GM21737 (cell line): ENCODE results near the gene CCDC68.

Experiments used
- ATAC-seq: cut with Tn5 transposase; IDR thresholded peaks from one replicate; pipeline ENCODE4 v1.9.1; 2021; ENCODE audit warnings: mild to moderate bottlenecking, moderate library complexity; ENCODE audit not compliant: unreplicated experiment

Gene CCDC68

DNA sequence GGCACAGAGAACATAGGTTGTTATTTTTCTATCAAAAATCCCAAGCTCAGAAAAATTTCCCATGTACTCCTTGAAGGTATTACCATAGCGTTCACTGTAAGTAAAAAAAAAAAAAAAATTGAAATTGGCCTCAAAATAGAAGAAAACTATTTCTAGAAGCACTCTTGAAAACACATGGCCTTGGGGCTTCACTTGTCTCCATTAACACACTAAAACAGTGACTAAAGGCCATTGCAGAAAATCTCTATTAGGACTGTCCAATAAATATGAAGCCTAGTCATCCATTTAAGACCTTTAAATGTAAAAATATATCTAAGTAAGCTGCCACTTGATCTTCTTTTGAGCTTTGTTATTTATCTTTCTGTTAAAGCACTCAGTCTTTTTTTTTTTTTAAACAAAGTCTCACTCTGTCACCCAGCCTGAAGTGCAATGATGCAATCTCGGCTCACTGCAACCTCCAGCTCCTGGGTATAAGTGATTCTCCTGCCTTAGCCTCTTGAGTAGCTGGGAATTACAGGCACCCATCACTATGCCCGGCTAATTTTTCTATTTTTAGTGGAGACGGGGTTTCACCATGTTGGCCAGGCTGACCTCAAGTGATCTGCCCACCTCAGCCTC lies 35.8 kb downstream of the CCDC68 start:
- no peak for ATAC-seq

DNA sequence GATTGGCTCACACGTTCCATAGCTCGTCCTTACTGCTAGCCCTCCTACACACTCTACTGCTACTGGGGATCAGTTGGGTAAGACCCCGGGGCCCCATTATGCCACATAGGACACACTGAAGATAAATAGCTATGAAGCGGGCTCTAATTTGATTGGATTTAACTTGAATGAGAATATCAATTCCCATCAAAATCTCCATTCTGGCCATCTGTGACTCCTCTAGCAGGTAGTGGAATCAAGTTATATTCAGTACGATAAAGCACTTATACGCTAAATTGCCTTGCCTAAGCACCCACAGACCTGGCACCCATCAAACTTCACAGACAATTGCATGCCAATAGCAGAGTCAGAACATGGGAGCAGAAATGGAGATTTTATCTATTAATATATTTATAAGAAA lies 39.8 kb downstream of the CCDC68 start:
- ATAC-seq = no peak

GRCh38 chr18:54918060-54918459 lies 41.2 kb downstream of the CCDC68 start:
- ATAC-seq = no peak

DNA sequence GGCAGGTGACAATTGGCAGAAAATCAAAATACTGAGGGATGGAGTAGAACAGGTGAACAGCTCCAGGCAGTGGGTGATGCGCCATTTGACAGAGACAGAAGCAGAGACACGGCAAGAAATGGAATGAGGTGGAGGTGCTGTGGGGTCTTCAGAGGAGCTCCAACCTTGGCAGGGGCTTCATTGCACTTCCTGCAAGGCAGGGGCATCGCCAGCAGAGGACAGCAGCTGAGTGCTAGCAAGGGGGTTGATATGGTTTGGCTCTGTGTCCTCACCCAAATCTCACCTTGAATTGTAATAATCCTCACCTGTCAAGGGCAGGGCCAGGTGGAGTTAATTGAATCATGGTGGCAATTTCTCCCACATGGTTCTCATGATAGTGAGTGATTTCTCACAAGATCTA lies 42.8 kb downstream of the CCDC68 start:
- ATAC-seq = no peak

DNA sequence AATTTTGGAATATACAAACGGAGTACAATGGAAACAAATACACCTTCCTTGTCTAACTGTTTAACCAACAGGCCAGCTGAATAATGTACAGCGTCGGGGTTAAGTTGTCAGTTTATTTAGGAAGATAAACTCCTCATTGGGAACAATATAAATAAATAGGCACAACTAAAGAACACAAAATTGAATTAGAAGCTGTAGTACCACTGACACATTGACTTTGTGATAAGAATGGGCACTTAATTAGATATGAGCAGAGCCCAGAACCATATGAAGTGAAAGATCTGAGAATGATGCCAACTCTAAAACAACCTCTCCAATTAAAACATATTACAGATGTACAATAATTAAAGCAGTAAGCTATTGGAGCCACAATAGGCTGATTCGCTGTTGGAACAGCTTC lies 44.4 kb downstream of the CCDC68 start:
- no peak for ATAC-seq

DNA sequence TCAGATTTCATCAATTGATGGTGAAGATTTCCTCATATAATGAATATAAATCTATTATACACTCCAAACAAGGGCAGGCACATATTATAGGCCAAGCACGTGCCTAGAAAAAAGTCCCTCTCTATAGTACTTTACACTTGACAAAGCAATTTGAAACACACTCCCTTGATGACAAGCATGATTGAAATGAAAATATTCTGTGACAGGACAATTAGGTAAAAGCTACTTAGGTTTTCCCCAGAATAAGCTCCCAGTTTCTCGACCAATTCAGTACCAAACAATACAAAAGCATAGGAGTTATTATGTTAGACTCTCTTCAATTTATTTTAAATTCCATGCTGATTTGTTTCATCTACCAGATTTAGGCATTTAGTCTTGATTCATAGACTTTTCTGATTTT lies 47.7 kb downstream of the CCDC68 start:
- ATAC-seq = no peak

GRCh38 chr18:54910161-54910919 lies 48.9 kb downstream of the CCDC68 start:
- ATAC-seq = no peak

DNA sequence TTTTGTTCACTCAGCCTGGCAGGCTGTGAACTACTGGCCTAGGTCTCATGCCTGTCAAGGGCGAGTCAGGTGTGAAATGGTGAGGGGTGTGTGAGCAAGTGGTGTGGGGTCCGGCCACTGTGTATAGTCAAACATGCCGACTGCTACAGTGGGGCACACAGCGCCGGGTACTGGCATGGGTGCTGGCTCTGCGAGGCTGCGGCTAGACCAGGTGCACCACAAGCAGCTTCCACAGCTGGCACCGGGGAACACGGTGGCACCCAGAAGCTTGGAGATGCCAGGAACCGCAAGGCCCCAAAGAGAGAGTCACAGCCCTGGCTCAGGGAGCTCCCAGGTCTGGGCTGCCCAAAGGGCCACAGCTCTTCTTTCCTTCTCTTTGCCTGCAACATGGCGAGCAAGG lies 49.7 kb downstream of the CCDC68 start:
- no peak for ATAC-seq

- no peak for ATAC-seq
These were observed 52.7 kb downstream of the CCDC68 start for GRCh38 chr18:54906331-54907185.

- no peak for ATAC-seq
These were observed 53.6 kb downstream of the CCDC68 start for GRCh38 chr18:54905629-54906028.

GRCh38 chr18:54904581-54904980 lies 54.7 kb downstream of the CCDC68 start:
- no peak for ATAC-seq

DNA sequence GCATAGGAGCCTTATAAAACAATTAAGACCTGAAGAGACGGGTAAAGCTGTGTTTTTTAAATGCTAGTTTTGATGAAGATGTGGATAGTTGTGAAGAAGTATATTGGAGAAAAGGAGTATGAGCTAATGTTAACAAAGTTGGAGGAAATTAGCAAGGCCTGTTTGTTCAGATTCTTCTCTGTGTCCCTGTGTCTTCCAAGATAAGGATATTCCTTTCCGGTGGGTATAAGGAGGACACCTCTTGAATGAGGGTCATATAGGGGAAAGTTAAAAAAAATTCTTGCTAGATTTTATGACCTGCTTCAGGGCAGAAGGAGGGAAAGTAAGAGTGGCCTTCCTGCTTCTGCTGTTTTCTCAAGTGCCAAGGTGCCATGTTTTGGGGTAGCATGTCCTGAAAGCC lies 59.0 kb downstream of the CCDC68 start:
- ATAC-seq = no peak

DNA sequence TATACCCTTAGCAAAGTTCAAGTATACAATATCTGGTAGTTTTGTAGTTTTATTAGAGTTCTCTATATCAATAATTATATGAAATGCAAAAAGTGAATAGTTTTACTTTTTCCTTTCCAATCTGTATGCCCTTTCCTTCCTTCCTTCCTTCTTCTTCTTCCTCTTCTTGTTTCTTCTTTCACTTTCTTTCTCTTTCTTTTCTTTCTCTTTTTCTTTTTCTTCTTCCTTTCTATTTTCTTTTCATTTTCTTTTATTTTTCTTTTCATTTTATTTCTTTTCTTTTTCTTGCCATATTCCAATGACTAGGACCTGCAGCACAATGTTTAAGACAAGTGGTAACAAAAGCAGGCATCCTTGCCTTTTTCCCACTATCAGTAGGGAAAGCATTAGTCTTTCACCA lies 59.8 kb downstream of the CCDC68 start:
- ATAC-seq = no peak

DNA sequence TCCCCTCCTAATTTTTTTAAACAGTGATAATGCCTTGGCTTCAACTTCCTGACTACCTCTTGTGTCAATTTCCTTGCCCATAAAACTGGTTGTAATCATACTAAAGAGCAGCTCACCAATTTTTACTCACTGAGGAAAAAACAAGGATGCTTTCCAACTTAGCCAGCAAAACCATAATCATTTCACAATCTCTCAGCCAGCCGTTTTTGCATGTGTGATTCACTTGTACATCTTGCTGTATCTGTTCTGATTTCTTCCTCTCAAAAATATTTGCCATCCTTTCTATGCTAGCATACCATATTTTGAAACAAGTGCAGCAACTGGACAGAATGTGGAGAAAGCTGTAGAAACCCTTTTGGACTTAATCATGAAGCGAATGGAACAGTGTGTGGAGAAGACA lies 70.3 kb downstream of the CCDC68 start:
- ATAC-seq = no peak

GRCh38 chr18:54888378-54888777 lies 70.9 kb downstream of the CCDC68 start:
- ATAC-seq = no peak

GRCh38 chr18:54883816-54884604 lies 75.3 kb downstream of the CCDC68 start:
- ATAC-seq = no peak

- no peak for ATAC-seq
These were observed 76.9 kb downstream of the CCDC68 start for GRCh38 chr18:54882318-54882717.

- no peak for ATAC-seq
These were observed 78.0 kb downstream of the CCDC68 start for GRCh38 chr18:54881229-54881768.

GRCh38 chr18:54880395-54881105 lies 78.7 kb downstream of the CCDC68 start:
- no peak for ATAC-seq

GRCh38 chr18:54879691-54880090 lies 79.6 kb downstream of the CCDC68 start:
- no peak for ATAC-seq
